CD14-positive monocyte (primary cell): Measurements from ENCODE around the gene JMY. TPM values are rescaled to one million over a fixed set of nuclear protein-coding genes. Genes with fewer than 3 reads are reported as not detected.

Experiments
- DNase-seq, 3 donors: peaks; one replicate each; pipeline ENCODE4 v3.0.0-alpha.2; 2011 to 2022
- H2AFZ ChIP-seq: 2 replicates; pipeline ENCODE4 v1.6.0; 2012; ENCODE audit warnings: mild to moderate bottlenecking, low read depth, low read length, inconsistent platforms; ENCODE audit not compliant: insufficient read depth, poor library complexity, severe bottlenecking
- H3K27ac ChIP-seq, 2 donors: 1 replicate in 1 of 2; 2 replicates in 1 of 2; pipeline ENCODE4 v1.5.1; 2012 to 2013; ENCODE audit warnings: low read length in 2 of 2, control low read depth in 1 of 2, inconsistent platforms in 1 of 2, low read depth in 1 of 2, mild to moderate bottlenecking in 1 of 2
- H3K27me3 ChIP-seq, 2 donors: one replicate each; pipeline versions ENCODE4 v1.6.0 to v1.6.1; 2011 to 2013; ENCODE audit warnings: low read length in 2 of 2; ENCODE audit not compliant: control insufficient read depth in 2 of 2, insufficient read depth in 2 of 2
- H3K36me3 ChIP-seq, 2 donors: replicated peaks in 1 of 2; 1 replicate in 1 of 2; 2 replicates in 1 of 2; pipeline versions ENCODE4 v1.5.1 to v1.6.1; 2012 to 2013; ENCODE audit warnings: low read length in 2 of 2, control low read depth in 1 of 2, inconsistent platforms in 1 of 2, mild to moderate bottlenecking in 1 of 2; ENCODE audit not compliant: insufficient read depth in 2 of 2, control insufficient read depth in 1 of 2
- H3K4me1 ChIP-seq, 2 donors: 1 replicate in 1 of 2; 2 replicates in 1 of 2; pipeline versions ENCODE4 v1.5.1 to v1.6.1; 2012 to 2013; ENCODE audit warnings: low read length in 2 of 2, control low read depth in 1 of 2, inconsistent platforms in 1 of 2, mild to moderate bottlenecking in 1 of 2, moderate library complexity in 1 of 2; ENCODE audit not compliant: insufficient read depth in 2 of 2, control insufficient read depth in 1 of 2
- H3K4me2 ChIP-seq: replicated peaks from 2 replicates; pipeline ENCODE3; 2012; ENCODE audit warnings: low read length, moderate library complexity, mild to moderate bottlenecking; ENCODE audit not compliant: poor library complexity, severe bottlenecking; ENCODE audit errors: extremely low read depth
- H3K4me3 ChIP-seq, 3 experiments: fragments of 200-600 bp in 1 of 3; sonication (generic) in 1 of 3; replicated peaks in 1 of 3; 1 replicate in 2 of 3; 2 replicates in 1 of 3; pipeline ENCODE4 v1.5.1; 2011 to 2013; ENCODE audit warnings: low read length in 3 of 3, mild to moderate bottlenecking in 3 of 3, control low read depth in 2 of 3, low read depth in 2 of 3, inconsistent platforms in 1 of 3, moderate library complexity in 1 of 3
- H3K79me2 ChIP-seq: 2 replicates; pipeline ENCODE4 v1.6.0; 2012; ENCODE audit warnings: mild to moderate bottlenecking, control low read depth, inconsistent platforms, low read length, moderate library complexity; ENCODE audit not compliant: insufficient read depth
- H3K9ac ChIP-seq: 2 replicates; pipeline ENCODE4 v1.6.0; 2017; ENCODE audit warnings: low read length, mild to moderate bottlenecking; ENCODE audit not compliant: insufficient read depth, poor library complexity, severe bottlenecking
- H3K9me3 ChIP-seq, 2 donors: replicated peaks in 1 of 2; 1 replicate in 1 of 2; 2 replicates in 1 of 2; pipeline versions ENCODE4 v1.5.1 to v1.6.1; 2012 to 2013; ENCODE audit warnings: low read length in 2 of 2, control low read depth in 1 of 2; ENCODE audit not compliant: control insufficient read depth in 1 of 2, insufficient read depth in 1 of 2
- H4K20me1 ChIP-seq: 2 replicates; pipeline ENCODE4 v1.6.0; 2012; ENCODE audit warnings: mild to moderate bottlenecking, low read length, control low read depth, moderate library complexity; ENCODE audit not compliant: insufficient read depth
- H3K27ac Mint-ChIP-seq, 7 donors: one replicate each; pipeline ENCODE4 v1.8.0; 2020; ENCODE audit warnings: mild to moderate bottlenecking in 7 of 7, mixed read lengths in 7 of 7, moderate library complexity in 6 of 7, inconsistent platforms in 2 of 7
- H3K27me3 Mint-ChIP-seq, 3 donors: one replicate each; pipeline ENCODE4 v1.8.0; 2021 to 2022; ENCODE audit warnings: low read depth in 3 of 3, mild to moderate bottlenecking in 3 of 3, mixed read lengths in 3 of 3, moderate library complexity in 3 of 3, inconsistent platforms in 1 of 3
- H3K36me3 Mint-ChIP-seq, 2 donors: one replicate each; pipeline ENCODE4 v1.8.0; 2020; ENCODE audit warnings: mixed read lengths in 2 of 2, inconsistent platforms in 1 of 2, mild to moderate bottlenecking in 1 of 2
- H3K4me1 Mint-ChIP-seq: one replicate; pipeline ENCODE4 v1.8.0; 2020; ENCODE audit warnings: mild to moderate bottlenecking, mixed read lengths
- H3K4me3 Mint-ChIP-seq, 2 donors: one replicate each; pipeline ENCODE4 v1.8.0; 2020; ENCODE audit warnings: mild to moderate bottlenecking in 2 of 2, mixed read lengths in 2 of 2, moderate library complexity in 1 of 2
- H3K9me3 Mint-ChIP-seq, 7 donors: one replicate each; pipeline ENCODE4 v1.8.0; 2020 to 2022; ENCODE audit warnings: mixed read lengths in 7 of 7, mild to moderate bottlenecking in 6 of 7, moderate library complexity in 6 of 7, inconsistent platforms in 2 of 7
- CTCF ChIP-seq: fragments of 200-600 bp; IDR thresholded peaks from one replicate; pipeline ENCODE4 v1.8.0; 2022; ENCODE audit warnings: antibody characterized with exemption, mild to moderate bottlenecking
- WGBS: methylation state at CpG from one replicate; pipeline ENCODE4 v1.1.5; 2013; ENCODE audit warnings: missing lambda C conversion rate; ENCODE audit not compliant: insufficient coverage; 5-methylcytosine and 5-hydroxymethylcytosine counted together
- intact Hi-C, 2 donors: fragments of 100-400 bp; cut with micrococcal nuclease; formaldehyde crosslinking; loops; one replicate each; pipeline versions ENCODE4 v1.15.0 to v1.15.1; 2023
- polyA plus RNA-seq, 3 donors: library from polyadenylated mRNA; depleted of rRNA in 1 of 3; unstranded in 2 of 3; stranded (reverse) in 1 of 3; fragments of 300-500 nt in 2 of 3; fragments of >200 nt in 1 of 3; fragmentation: Illumina TruSeq in 2 of 3; gene quantifications; 1 replicate in 2 of 3; 2 replicates in 1 of 3; pipeline ENCODE4 v1.2.3, GENCODE V29; 2012 to 2021

Gene JMY
- polyA plus RNA-seq, 3 donors = 0.60 to 1.6 (median 1.1) TPM

- no peaks in the 10 kb centered on the region for H3K79me2 ChIP-seq
- no peaks in the 10 kb centered on the region for H3K36me3 ChIP-seq
- TF ChIP-seq CTCF = no peak
- WGBS = 89% methylated on average over 5 of the region's 6 CpGs
- Mint-ChIP-seq H3K36me3 (no peaks in the 10 kb centered on the region), H3K9me3 (peaks cover 0 to 11% (median 5%) of the 10 kb centered on the region in 7 donors), H3K4me1 (no peaks in the 10 kb centered on the region), H3K4me3 (no peak overlapping the region), H3K27ac (no peak overlapping the region), H3K27me3 (peaks cover 0 to 3% (median 0%) of the 10 kb centered on the region in 3 donors)
- peaks cover 0 to 2% of the 10 kb centered on the region in 2 donors for H3K9me3 ChIP-seq
- H3K4me2 ChIP-seq = no peak overlapping the region
- H3K27me3 ChIP-seq = no peaks in the 10 kb centered on the region
- H3K9ac ChIP-seq = no peak overlapping the region
- H4K20me1 ChIP-seq = peaks cover 8% of the 10 kb centered on the region
- DNase-seq = no peak
- H3K4me1 ChIP-seq = no peaks in the 10 kb centered on the region
- H3K4me3 ChIP-seq = no peak overlapping the region
- H3K27ac ChIP-seq = no peak overlapping the region
- intact Hi-C loops = no loop called here
- H2AFZ ChIP-seq = no peak overlapping the region
Measured at GRCh38 chr5:79257314-79257713, 21.4 kb downstream of the JMY start.

GRCh38 chr5:79258801-79259200, 22.9 kb downstream of the JMY start:
- Mint-ChIP-seq H3K9me3 (peaks cover 0 to 8% (median 0%) of the 10 kb centered on the region in 7 donors), H3K4me3 (no peak overlapping the region), H3K4me1 (no peaks in the 10 kb centered on the region), H3K36me3 (peaks cover 0 to 3% of the 10 kb centered on the region in 2 donors), H3K27ac (peak overlapping the region in 1 of 7 donors; percentile 63), H3K27me3 (peaks cover 0 to 3% (median 0%) of the 10 kb centered on the region in 3 donors)
- Histone ChIP-seq H3K9me3 (peaks cover 0 to 2% of the 10 kb centered on the region in 2 donors), H3K36me3 (no peaks in the 10 kb centered on the region), H3K27me3 (no peaks in the 10 kb centered on the region), H3K79me2 (no peaks in the 10 kb centered on the region), H2AFZ (no peak overlapping the region), H3K27ac (no peak overlapping the region), H3K4me2 (no peak overlapping the region), H3K4me1 (no peaks in the 10 kb centered on the region), H4K20me1 (peaks cover 14% of the 10 kb centered on the region), H3K9ac (no peak overlapping the region), H3K4me3 (no peak overlapping the region)
- TF ChIP-seq CTCF = no peak
- intact Hi-C loops = no loop called here
- 100% methylated on average over 1 of the region's 4 CpGs for WGBS
- DNase-seq = no peak
